K562 (cell line): Measurements from ENCODE around the gene CREG2. TPM values are rescaled to one million over a fixed set of nuclear protein-coding genes. Genes with fewer than 3 reads are reported as not detected.

Experiments used
- ATAC-seq: fragments of 200-7000 bp; cut with Tn5 transposase; 3 replicates; pipeline ENCODE4 v1.9.1; 2020; ENCODE audit warnings: moderate library complexity
- BruUV-seq: library from RNA; stranded (reverse); fragments of 400-500 nt; replicated peaks from 2 replicates; lab custom pipeline; 2021; lab: Mats Ljungman, UMichigan
- CTCF ChIA-PET: fragments of 300-600 bp; formaldehyde crosslinking; extraction: SDS; loops from one replicate; lab custom pipeline; 2021; ENCODE audit warnings: low intra/inter-chr PET ratio; lab: Yijun Ruan, JAX
- POLR2A ChIA-PET: fragments of 300-600, 350-650 bp; sonication (Branson Sonifier 250); formaldehyde crosslinking; extraction: SDS; loops from one replicate; lab custom pipeline; 2021; ENCODE audit warnings: antibody characterized with exemption, inconsistent platforms; lab: Yijun Ruan, JAX
- DNase-seq, 4 experiments: peaks; one replicate each; pipeline versions ENCODE4 v3.0.0 to v3.0.0-alpha.2; 2011 to 2018; ENCODE audit warnings: low spot score in 3 of 4, mixed read lengths in 3 of 4; ENCODE audit errors: extremely low read depth in 1 of 4
- FAIRE-seq: peaks from 2 replicates; lab custom pipeline; 2011; peaks lifted over from hg19 to GRCh38; lab: Jason Lieb, UNC
- H2AFZ ChIP-seq: 2 replicates; pipeline ENCODE4 v1.6.0; 2011; ENCODE audit warnings: low read depth, low read length, control low read depth, inconsistent platforms
- H3K27ac ChIP-seq: fragments of 200-600 bp; 3 replicates; pipeline ENCODE4 v1.8.0; 2011; ENCODE audit warnings: low read depth, mild to moderate bottlenecking, control low read depth, inconsistent platforms, low read length, moderate library complexity, mixed read lengths; ENCODE audit errors: extremely low read depth
- H3K27me3 ChIP-seq, 2 experiments: fragments of 300-600 bp in 1 of 2; 2 replicates in 1 of 2; 3 replicates in 1 of 2; pipeline versions ENCODE4 v1.6.0 to v1.8.0; 2011; ENCODE audit warnings: inconsistent platforms in 2 of 2, low read length in 2 of 2, mild to moderate bottlenecking in 1 of 2, mixed read lengths in 1 of 2, moderate library complexity in 1 of 2; ENCODE audit not compliant: control insufficient read depth in 2 of 2, insufficient read depth in 2 of 2
- H3K36me3 ChIP-seq: fragments of 300-600 bp; 3 replicates; pipeline ENCODE4 v1.8.0; 2011; ENCODE audit warnings: mild to moderate bottlenecking, low read length, inconsistent platforms; ENCODE audit not compliant: control insufficient read depth, insufficient read depth
- H3K4me1 ChIP-seq, 2 experiments: fragments of 200-600 bp in 1 of 2; replicated peaks in 1 of 2; 2 replicates in 1 of 2; 3 replicates in 1 of 2; pipeline versions ENCODE4 v1.5.1 to v1.8.0; 2011; ENCODE audit warnings: inconsistent platforms in 2 of 2, low read length in 2 of 2, mild to moderate bottlenecking in 1 of 2, mixed read lengths in 1 of 2, moderate library complexity in 1 of 2; ENCODE audit not compliant: control insufficient read depth in 2 of 2, insufficient read depth in 2 of 2
- H3K4me2 ChIP-seq: 2 replicates; pipeline ENCODE4 v1.6.1; 2011; ENCODE audit warnings: low read length, control low read depth, inconsistent platforms, mixed read lengths; ENCODE audit not compliant: insufficient read depth
- H3K4me3 ChIP-seq: fragments of 200-600 bp; sonication (generic), shearing (Covaris generic); 2 replicates; pipeline ENCODE4 v1.5.1; 2016; ENCODE audit warnings: control low read depth, inconsistent platforms
- H3K79me2 ChIP-seq: fragments of 200-600 bp; 3 replicates; pipeline ENCODE4 v1.8.0; 2011; ENCODE audit warnings: low read length, inconsistent platforms; ENCODE audit not compliant: control insufficient read depth, insufficient read depth
- H3K9ac ChIP-seq, 2 experiments: 2 replicates each; pipeline versions ENCODE4 v1.6.0 to v1.6.1; 2011; ENCODE audit warnings: low read depth in 2 of 2, low read length in 2 of 2, control low read depth in 1 of 2, inconsistent platforms in 1 of 2, mild to moderate bottlenecking in 1 of 2, mixed read lengths in 1 of 2; ENCODE audit not compliant: insufficient read depth in 1 of 2
- H3K9me1 ChIP-seq: one replicate; pipeline ENCODE4 v1.6.0; 2011; ENCODE audit warnings: inconsistent platforms, mild to moderate bottlenecking, low read length, moderate library complexity; ENCODE audit not compliant: control insufficient read depth, insufficient read depth
- H3K9me3 ChIP-seq: replicated peaks from 2 replicates; pipeline ENCODE4 v1.5.1; 2011; ENCODE audit warnings: low read depth, low read length, inconsistent platforms; ENCODE audit not compliant: control insufficient read depth, insufficient read depth
- H4K20me1 ChIP-seq: replicated peaks from 2 replicates; pipeline ENCODE4 v1.6.1; 2011; ENCODE audit warnings: low read length, inconsistent platforms, mixed read lengths; ENCODE audit not compliant: control insufficient read depth, insufficient read depth
- E4F1 ChIP-seq: fragments of 250-450 bp; sonication (Bioruptor Pico); IDR thresholded peaks from 2 replicates; pipeline ENCODE4 v1.5.0; 2021; ENCODE audit warnings: mild to moderate bottlenecking, borderline replicate concordance
- FOXA3 ChIP-seq, 2 experiments: fragments of 450-650 bp in 1 of 2; sonication (generic) in 1 of 2; formaldehyde crosslinking; IDR thresholded peaks in 1 of 2; conservative IDR thresholded peaks in 1 of 2; 2 replicates each; pipeline versions ENCODE4 v1.4.0 to v1.8.0; 2020 to 2022; ENCODE audit warnings: mild to moderate bottlenecking in 2 of 2, missing genetic modification reagents in 1 of 2
- KLF13 ChIP-seq: fragments of 450-650 bp; IDR thresholded peaks from 2 replicates; pipeline ENCODE4 v1.6.1; 2016; ENCODE audit warnings: missing genetic modification characterization, low read depth, mild to moderate bottlenecking, missing compliant biosample characterization, moderate library complexity, borderline replicate concordance
- MLLT1 ChIP-seq, 2 experiments: fragments of 450-650 bp; IDR thresholded peaks; 2 replicates each; pipeline ENCODE4 v1.6.1; 2016
- PPARD ChIP-seq: fragments of 250-450 bp; sonication (Bioruptor Pico); IDR thresholded peaks from 2 replicates; pipeline ENCODE4 v1.8.0; 2022; ENCODE audit warnings: inconsistent platforms, mild to moderate bottlenecking, moderate library complexity
- SMAD2 ChIP-seq: fragments of 150-350 bp; IDR thresholded peaks from 2 replicates; pipeline ENCODE4 v1.6.1; 2014; ENCODE audit warnings: low read depth, mild to moderate bottlenecking, low read length
- WHSC1 ChIP-seq: IDR thresholded peaks from one replicate; pipeline ENCODE4 v1.6.1; 2012; ENCODE audit warnings: low read length, control low read depth, inconsistent platforms
- ZNF318 ChIP-seq, 2 experiments: fragments of 450-650 bp; IDR thresholded peaks; 2 replicates each; pipeline ENCODE4 v1.6.1; 2016; ENCODE audit warnings: mild to moderate bottlenecking in 2 of 2, borderline replicate concordance in 1 of 2, low read depth in 1 of 2, moderate library complexity in 1 of 2
- WGBS: fragments of 100-300 bp; shearing (Covaris generic); methylation state at CpG from one replicate; pipeline ENCODE4 v1.1.6; 2016; ENCODE audit warnings: low coverage, mixed read lengths; ENCODE audit not compliant: insufficient coverage; ENCODE audit errors: missing lambda C conversion rate; 5-methylcytosine and 5-hydroxymethylcytosine counted together
- in situ Hi-C: fragments of 300-500 bp; cut with MboI; formaldehyde crosslinking; loops from 4 replicates; pipeline ENCODE4 v1.15.0; 2018; ENCODE audit warnings: inconsistent platforms, mixed read lengths
- intact Hi-C: fragments of 100-400 bp; cut with micrococcal nuclease; formaldehyde crosslinking; loops from 2 replicates; pipeline ENCODE4 v1.14.2; 2022
- polyA plus RNA-seq, 8 experiments: library from polyadenylated mRNA; depleted of rRNA in 4 of 8; stranded (reverse) in 5 of 8; unstranded in 3 of 8; fragments of >200 nt; fragmentation: Nextera tagmentation in 2 of 8; fragmentation: Illumina TruSeq in 1 of 8; extraction: Ambion mirVana in 2 of 8; extraction: Trizol in 1 of 8; gene quantifications; 2 replicates each; pipeline versions ENCODE4 v1.2.1 to v1.2.3, GENCODE V29; 2011 to 2014; ENCODE audit warnings: inconsistent platforms in 1 of 8, missing spikeins in 1 of 8
- total RNA-seq, 7 experiments: library from RNA; depleted of rRNA in 6 of 7; stranded (reverse); fragments of >200 nt in 6 of 7; fragmentation: Illumina TruSeq in 2 of 7; extraction: Trizol in 2 of 7; gene quantifications; 2 replicates each; pipeline versions ENCODE4 v1.2.1 to v1.2.3, GENCODE V29; 2011 to 2021; ENCODE audit warnings: low replicate concordance in 1 of 7

CREG2 gene
- total and polyA plus RNA-seq, 9 of the 15 experiments (the other 6 are each of a cell fraction or from before 2014, with no cell fraction given): not detected

GRCh38 chr2:101351207-101351606 lies 36.1 kb downstream of the CREG2 start:
- no peak for ATAC-seq
- Histone ChIP-seq H3K27ac (no peak overlapping the region), H3K9ac (no peak overlapping the region), H3K36me3 (no peaks in the 10 kb centered on the region), H3K79me2 (no peaks in the 10 kb centered on the region), H2AFZ (no peak overlapping the region), H3K4me3 (no peak overlapping the region), H3K27me3 (peaks cover 7 to 35% of the 10 kb centered on the region in 2 experiments; a peak in 3 of 5 replicates), H3K4me1 (peaks cover 0 to 4% of the 10 kb centered on the region in 2 experiments; a peak in 1 of 5 replicates), H3K9me3 (no peaks in the 10 kb centered on the region), H3K9me1 (no peaks in the 10 kb centered on the region), H4K20me1 (no peaks in the 10 kb centered on the region), H3K4me2 (no peak overlapping the region)
- WGBS: 1% methylated on average over 7 of the region's 7 CpGs
- FAIRE-seq: no peak
- no TSS peak for BruUV-seq
- in situ Hi-C loops: no loop called here
- CTCF ChIA-PET: no interaction called here
- DNase-seq: no peak
- intact Hi-C loops: no loop called here
- POLR2A ChIA-PET: interaction anchor here (0.7 kb wide), 2 partner anchors 42 to 43 kb away, joined by 3 read pairs; partner anchors contain the start of gene RNF149
- TF ChIP-seq PPARD (CRISPR knock-in tag) (no peak), WHSC1 (no peak), KLF13 (tag) (no peak), ZNF318 (IDR thresholded peaks at IDR 0.05; ENCODE audit: borderline replicate concordance in 1 of 2, low read depth in 1 of 2) (no peak), MLLT1 (IDR thresholded peaks at IDR 0.05) (no peak), E4F1 (CRISPR knock-in tag) (no peak), SMAD2 (no peak), FOXA3 (CRISPR knock-in tag; conservative IDR thresholded peaks at IDR 0.05 in 1 of 2, IDR thresholded peaks at IDR 0.05 in 1 of 2) (no peak)
